ENCODE measurements around the gene RNF224.

DNA sequence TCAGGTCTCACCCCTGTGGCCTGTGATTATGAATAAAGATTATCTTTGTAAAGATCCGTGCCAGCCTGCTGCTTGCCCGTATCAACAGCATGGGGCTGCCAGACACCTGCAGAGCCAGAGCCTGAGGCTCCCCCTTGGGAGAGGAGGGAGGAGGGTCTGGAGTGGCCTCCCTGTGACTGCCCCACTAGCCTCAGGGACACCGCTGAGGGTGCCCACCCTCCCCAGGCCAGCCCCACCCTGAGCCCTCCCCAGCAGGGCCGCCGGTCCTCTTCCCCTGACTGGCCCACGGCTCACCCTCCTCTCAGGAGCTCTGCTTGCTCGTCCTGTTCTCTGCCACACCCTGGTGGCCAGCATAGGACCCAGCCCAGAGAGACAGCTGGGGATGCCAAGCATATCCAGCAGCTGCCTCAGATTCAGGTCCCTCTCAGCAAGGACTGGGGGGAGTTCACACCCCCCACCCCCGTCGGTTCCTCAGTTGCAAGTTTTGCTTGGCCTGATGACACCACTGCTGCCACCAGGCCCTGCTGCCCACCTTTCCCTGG lies 36.9 kb upstream of the RNF224 start:
- TF ChIP-seq, protein P1, sequence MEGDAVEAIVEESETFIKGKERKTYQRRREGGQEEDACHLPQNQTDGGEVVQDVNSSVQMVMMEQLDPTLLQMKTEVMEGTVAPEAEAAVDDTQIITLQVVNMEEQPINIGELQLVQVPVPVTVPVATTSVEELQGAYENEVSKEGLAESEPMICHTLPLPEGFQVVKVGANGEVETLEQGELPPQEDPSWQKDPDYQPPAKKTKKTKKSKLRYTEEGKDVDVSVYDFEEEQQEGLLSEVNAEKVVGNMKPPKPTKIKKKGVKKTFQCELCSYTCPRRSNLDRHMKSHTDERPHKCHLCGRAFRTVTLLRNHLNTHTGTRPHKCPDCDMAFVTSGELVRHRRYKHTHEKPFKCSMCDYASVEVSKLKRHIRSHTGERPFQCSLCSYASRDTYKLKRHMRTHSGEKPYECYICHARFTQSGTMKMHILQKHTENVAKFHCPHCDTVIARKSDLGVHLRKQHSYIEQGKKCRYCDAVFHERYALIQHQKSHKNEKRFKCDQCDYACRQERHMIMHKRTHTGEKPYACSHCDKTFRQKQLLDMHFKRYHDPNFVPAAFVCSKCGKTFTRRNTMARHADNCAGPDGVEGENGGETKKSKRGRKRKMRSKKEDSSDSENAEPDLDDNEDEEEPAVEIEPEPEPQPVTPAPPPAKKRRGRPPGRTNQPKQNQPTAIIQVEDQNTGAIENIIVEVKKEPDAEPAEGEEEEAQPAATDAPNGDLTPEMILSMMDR (IDR thresholded peaks at IDR 0.05): no peak
- TF ChIP-seq PHF8 (IDR thresholded peaks at IDR 0.05; ENCODE audit: borderline replicate concordance, low read depth): no peak
- no peak for TF ChIP-seq EP300 (IDR thresholded peaks at IDR 0.05)
- TF ChIP-seq CEBPB (IDR thresholded peaks at IDR 0.05): no peak
- TF ChIP-seq, protein P2, sequence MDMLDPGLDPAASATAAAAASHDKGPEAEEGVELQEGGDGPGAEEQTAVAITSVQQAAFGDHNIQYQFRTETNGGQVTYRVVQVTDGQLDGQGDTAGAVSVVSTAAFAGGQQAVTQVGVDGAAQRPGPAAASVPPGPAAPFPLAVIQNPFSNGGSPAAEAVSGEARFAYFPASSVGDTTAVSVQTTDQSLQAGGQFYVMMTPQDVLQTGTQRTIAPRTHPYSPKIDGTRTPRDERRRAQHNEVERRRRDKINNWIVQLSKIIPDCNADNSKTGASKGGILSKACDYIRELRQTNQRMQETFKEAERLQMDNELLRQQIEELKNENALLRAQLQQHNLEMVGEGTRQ (IDR thresholded peaks at IDR 0.05): no peak
- no peak for TF ChIP-seq CHD2 (IDR thresholded peaks at IDR 0.05; ENCODE audit: low read length, partially characterized antibody)
- TF ChIP-seq JUN (IDR thresholded peaks at IDR 0.05): no peak
- TF ChIP-seq RNF2 (IDR thresholded peaks at IDR 0.05; ENCODE audit: borderline replicate concordance, low read depth): no peak
- TF ChIP-seq JUNB (IDR thresholded peaks at IDR 0.05): no peak
- no peak for TF ChIP-seq ZC3H11A (IDR thresholded peaks at IDR 0.05)
- no peak for TF ChIP-seq BHLHE40 (IDR thresholded peaks at IDR 0.05; ENCODE audit: low read depth, low read length)
- no peak for TF ChIP-seq CHD4 (IDR thresholded peaks at IDR 0.05; ENCODE audit: borderline replicate concordance)
